A549 (cell line): Measurements from ENCODE around the gene KCTD11. TPM values are rescaled to one million over a fixed set of nuclear protein-coding genes. Genes with fewer than 3 reads are reported as not detected.

ENCODE experiments used
- ATAC-seq, 2 experiments: fragments of 200-7000 bp in 1 of 2; fragments of >200 bp in 1 of 2; cut with Nextera tagmentation in 1 of 2; cut with Tn5 transposase in 1 of 2; 3 replicates each; pipeline versions ENCODE4 v1.8.0 to v1.9.1; 2018 to 2020; ENCODE audit warnings: mild to moderate bottlenecking in 1 of 2, moderate library complexity in 1 of 2
- CTCF ChIA-PET: fragments of 300-600 bp; sonication (Branson Sonifier 250); formaldehyde crosslinking; extraction: SDS; loops from one replicate; lab custom pipeline; 2021; ENCODE audit warnings: antibody characterized with exemption, inconsistent platforms; lab: Yijun Ruan, JAX
- POLR2A ChIA-PET: fragments of 350-600 bp; formaldehyde crosslinking; extraction: SDS; loops from one replicate; lab custom pipeline; 2021; ENCODE audit warnings: antibody characterized with exemption, inconsistent platforms; lab: Yijun Ruan, JAX
- DNase-seq, 2 experiments: peaks; one replicate each; pipeline versions ENCODE4 v3.0.0 to v3.0.0-alpha.2; 2011 to 2016; ENCODE audit warnings: low read depth in 1 of 2, low spot score in 1 of 2
- FAIRE-seq: peaks from 2 replicates; lab custom pipeline; 2011; peaks lifted over from hg19 to GRCh38; lab: Jason Lieb, UNC
- H3K27ac ChIP-seq, 2 experiments: fragments of >200 bp; sonication (Bioruptor Twin); formaldehyde crosslinking; 3 replicates each; pipeline ENCODE4 v1.5.1; 2016 to 2017
- H3K4me1 ChIP-seq: fragments of >200 bp; sonication (Bioruptor Twin); formaldehyde crosslinking; 3 replicates; pipeline ENCODE4 v1.6.1; 2016
- H3K4me2 ChIP-seq: fragments of >200 bp; sonication (Bioruptor Twin); formaldehyde crosslinking; 3 replicates; pipeline ENCODE4 v1.6.1; 2016
- H3K4me3 ChIP-seq: fragments of >200 bp; sonication (Bioruptor Twin); formaldehyde crosslinking; 3 replicates; pipeline ENCODE4 v1.5.1; 2016
- H3K9me3 ChIP-seq: fragments of >200 bp; sonication (Bioruptor Twin); formaldehyde crosslinking; 3 replicates; pipeline ENCODE4 v1.6.1; 2016
- CHD2 ChIP-seq: fragments of 150-350 bp; IDR thresholded peaks from 2 replicates; pipeline ENCODE4 v1.6.1; 2014; ENCODE audit warnings: low read length; ENCODE audit not compliant: partially characterized antibody
- CHD4 ChIP-seq: fragments of 200-600 bp; sonication (generic); IDR thresholded peaks from 2 replicates; pipeline ENCODE4 v1.6.1; 2016; ENCODE audit warnings: antibody characterized with exemption, mild to moderate bottlenecking, borderline replicate concordance
- EHF ChIP-seq: fragments of 250-450 bp; sonication (Bioruptor Pico); IDR thresholded peaks from 2 replicates; pipeline ENCODE4 v1.5.0; 2020; ENCODE audit warnings: mild to moderate bottlenecking
- EHMT2 ChIP-seq: fragments of 200-600 bp; sonication (generic); IDR thresholded peaks from 2 replicates; pipeline ENCODE4 v1.6.1; 2016; ENCODE audit warnings: antibody characterized with exemption, low read depth, mild to moderate bottlenecking, moderate library complexity
- ESRRA ChIP-seq: fragments of 150-350 bp; IDR thresholded peaks from 2 replicates; pipeline ENCODE4 v1.6.1; 2014; ENCODE audit warnings: mild to moderate bottlenecking, low read length, borderline replicate concordance
- FOSL2 ChIP-seq, 2 experiments: fragments of 450-650 bp in 1 of 2; fragments of >200 bp in 1 of 2; sonication (Bioruptor Twin) in 1 of 2; formaldehyde crosslinking; IDR thresholded peaks; 2 replicates each; pipeline versions ENCODE4 v1.5.0 to v1.6.1; 2016 to 2020; ENCODE audit warnings: mild to moderate bottlenecking in 1 of 2, moderate library complexity in 1 of 2
- FOXS1 ChIP-seq: fragments of 250-450 bp; sonication (Bioruptor Pico); IDR thresholded peaks from 2 replicates; pipeline ENCODE4 v1.5.0; 2020; ENCODE audit warnings: mild to moderate bottlenecking, moderate library complexity
- GATA3 ChIP-seq: IDR thresholded peaks from 2 replicates; pipeline ENCODE4 v1.6.1; 2012; ENCODE audit warnings: borderline replicate concordance
- HDAC2 ChIP-seq: fragments of 200-600 bp; sonication (generic); IDR thresholded peaks from 2 replicates; pipeline ENCODE4 v1.6.1; 2016
- HOXB5 ChIP-seq: fragments of 250-450 bp; sonication (Bioruptor Pico); IDR thresholded peaks from 2 replicates; pipeline ENCODE4 v1.5.0; 2020; ENCODE audit warnings: mild to moderate bottlenecking, moderate library complexity
- JUNB ChIP-seq: fragments of >200 bp; sonication (Bioruptor Twin); formaldehyde crosslinking; IDR thresholded peaks from 2 replicates; pipeline ENCODE4 v1.6.1; 2016
- KDM1A ChIP-seq: fragments of 200-600 bp; sonication (generic); IDR thresholded peaks from 2 replicates; pipeline ENCODE4 v1.6.1; 2016; ENCODE audit warnings: low read depth, mild to moderate bottlenecking
- MAZ ChIP-seq: fragments of 150-350 bp; IDR thresholded peaks from 2 replicates; pipeline ENCODE4 v1.6.1; 2014; ENCODE audit warnings: antibody characterized with exemption, low read depth, low read length, borderline replicate concordance
- NR3C1 ChIP-seq: fragments of >200 bp; sonication (Bioruptor Twin); formaldehyde crosslinking; IDR thresholded peaks from 3 replicates; pipeline ENCODE4 v1.6.1; 2017
- PHF8 ChIP-seq: fragments of 200-600 bp; sonication (generic); IDR thresholded peaks from 2 replicates; pipeline ENCODE4 v1.6.1; 2016; ENCODE audit warnings: low read depth, mild to moderate bottlenecking, antibody characterized with exemption, moderate library complexity, borderline replicate concordance
- RAD21 ChIP-seq, 2 experiments: fragments of >200 bp in 1 of 2; sonication (Bioruptor Twin) in 1 of 2; formaldehyde crosslinking in 1 of 2; IDR thresholded peaks in 1 of 2; conservative IDR thresholded peaks in 1 of 2; 2 replicates in 1 of 2; 3 replicates in 1 of 2; pipeline ENCODE4 v1.6.1; 2012 to 2018; ENCODE audit warnings: inconsistent platforms in 1 of 2
- RNF2 ChIP-seq: fragments of 200-600 bp; sonication (generic); IDR thresholded peaks from 2 replicates; pipeline ENCODE4 v1.6.1; 2016; ENCODE audit warnings: low read depth, mild to moderate bottlenecking, antibody characterized with exemption, moderate library complexity, borderline replicate concordance
- SMC3 ChIP-seq: fragments of >200 bp; sonication (Bioruptor Twin); formaldehyde crosslinking; IDR thresholded peaks from 3 replicates; pipeline ENCODE4 v1.6.1; 2018; ENCODE audit warnings: inconsistent platforms
- SREBF2 ChIP-seq: fragments of 450-650 bp; IDR thresholded peaks from 2 replicates; pipeline ENCODE4 v1.6.1; 2014; ENCODE audit warnings: mild to moderate bottlenecking, moderate library complexity
- TFCP2L1 ChIP-seq: fragments of 250-450 bp; sonication (Bioruptor Pico); IDR thresholded peaks from 2 replicates; pipeline ENCODE4 v1.5.0; 2021; ENCODE audit warnings: mild to moderate bottlenecking
- TP53 ChIP-seq: fragments of 250-450 bp; sonication (Bioruptor Pico); IDR thresholded peaks from 2 replicates; pipeline ENCODE4 v1.5.0; 2021; ENCODE audit warnings: mild to moderate bottlenecking, moderate library complexity
- ZC3H11A ChIP-seq: fragments of 450-650 bp; IDR thresholded peaks from 2 replicates; pipeline ENCODE4 v1.6.1; 2014; ENCODE audit warnings: antibody characterized with exemption, mild to moderate bottlenecking
- ZNF302 ChIP-seq: fragments of 250-450 bp; sonication (Bioruptor Pico); IDR thresholded peaks from 2 replicates; pipeline ENCODE4 v1.9.0; 2021; ENCODE audit warnings: inconsistent platforms, mild to moderate bottlenecking, moderate library complexity
- WGBS: methylation state at CpG from one replicate; pipeline ENCODE4 v1.1.6; 2017; ENCODE audit errors: missing lambda C conversion rate; 5-methylcytosine and 5-hydroxymethylcytosine counted together
- polyA plus RNA-seq, 4 experiments: library from polyadenylated mRNA; depleted of rRNA in 3 of 4; stranded (reverse); fragments of >200 nt; fragmentation: RNase III in 1 of 4; extraction: RNeasy Plus Mini Kit Qiagen cat#74134 plus additional on column Dnase treatment in 1 of 4; gene quantifications; 2 replicates in 3 of 4; 3 replicates in 1 of 4; pipeline ENCODE4 v1.2.3, GENCODE V29; 2011 to 2017
- TF ChIP-seq, protein P1 (sequence below): fragments of 450-650 bp; IDR thresholded peaks from 2 replicates; pipeline ENCODE4 v1.6.1; 2014; ENCODE audit warnings: antibody characterized with exemption
- TF ChIP-seq, protein P2 (sequence below): IDR thresholded peaks from 2 replicates; pipeline ENCODE4 v1.6.1; 2012; ENCODE audit warnings: low read depth, borderline replicate concordance
- TF ChIP-seq, protein P3 (sequence below): fragments of >200 bp; sonication (Bioruptor Twin); formaldehyde crosslinking; IDR thresholded peaks from 2 replicates; pipeline ENCODE4 v1.6.1; 2016

Gene KCTD11
- polyA plus RNA-seq, 2 of the 4 experiments (the other 2 are of a cell fraction), result 6.1 to 10.3 TPM

DNA sequence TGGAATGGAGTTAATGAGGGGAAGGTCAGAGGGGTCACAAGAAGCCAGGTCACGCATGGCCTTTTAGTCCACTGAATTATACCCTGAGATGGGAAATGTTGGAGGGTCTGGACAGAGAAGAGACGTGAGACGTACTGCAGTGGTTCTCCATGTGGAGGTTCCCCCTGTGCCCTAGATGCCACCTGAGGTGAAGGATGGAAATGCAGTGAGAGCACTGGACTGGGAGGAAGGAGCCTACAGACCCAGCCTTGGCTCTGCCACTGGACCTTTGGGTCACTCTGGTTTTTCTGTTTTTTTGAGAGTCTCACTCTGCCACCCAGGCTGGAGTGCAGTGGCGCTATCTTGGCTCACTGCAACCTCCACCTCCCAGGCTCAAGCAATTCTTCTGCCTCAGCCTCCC, 44.2 kb downstream of the KCTD11 start:
- ChIA-PET POLR2A (interaction anchor here (2.9 kb wide), 1 partner anchor 7 kb away, joined by 26 read pairs; the partner anchor contains the start of gene TMEM256), CTCF (interaction anchor here (1.4 to 17.1 kb wide), 3 partner anchors 40 to 42 kb away, joined by 6 to 139 read pairs (median 34); partner anchors contain the start of genes KCTD11 and TMEM95)
- TF ChIP-seq CHD2 (no peak), MAZ (no peak), CHD4 (no peak), HDAC2 (no peak), ZC3H11A (no peak), GATA3 (no peak), FOXS1 (CRISPR knock-in tag) (no peak), SREBF2 (no peak), ZNF302 (CRISPR knock-in tag) (no peak), TFCP2L1 (no peak)
- TF ChIP-seq, protein P1, sequence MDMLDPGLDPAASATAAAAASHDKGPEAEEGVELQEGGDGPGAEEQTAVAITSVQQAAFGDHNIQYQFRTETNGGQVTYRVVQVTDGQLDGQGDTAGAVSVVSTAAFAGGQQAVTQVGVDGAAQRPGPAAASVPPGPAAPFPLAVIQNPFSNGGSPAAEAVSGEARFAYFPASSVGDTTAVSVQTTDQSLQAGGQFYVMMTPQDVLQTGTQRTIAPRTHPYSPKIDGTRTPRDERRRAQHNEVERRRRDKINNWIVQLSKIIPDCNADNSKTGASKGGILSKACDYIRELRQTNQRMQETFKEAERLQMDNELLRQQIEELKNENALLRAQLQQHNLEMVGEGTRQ, result no peak
- H3K4me2 ChIP-seq, result no peak overlapping the region
- DNase-seq, result no peak
- no peak for ATAC-seq
- peaks cover 20% of the 10 kb centered on the region; the same call in 1 of the 3 replicates for H3K4me1 ChIP-seq
- H3K9me3 ChIP-seq, result no peaks in the 10 kb centered on the region
- H3K27ac ChIP-seq, result no peak overlapping the region
- WGBS, result 97% methylated on average over 4 of the region's 4 CpGs
- FAIRE-seq, result no peak
- no peak overlapping the region for H3K4me3 ChIP-seq

DNA sequence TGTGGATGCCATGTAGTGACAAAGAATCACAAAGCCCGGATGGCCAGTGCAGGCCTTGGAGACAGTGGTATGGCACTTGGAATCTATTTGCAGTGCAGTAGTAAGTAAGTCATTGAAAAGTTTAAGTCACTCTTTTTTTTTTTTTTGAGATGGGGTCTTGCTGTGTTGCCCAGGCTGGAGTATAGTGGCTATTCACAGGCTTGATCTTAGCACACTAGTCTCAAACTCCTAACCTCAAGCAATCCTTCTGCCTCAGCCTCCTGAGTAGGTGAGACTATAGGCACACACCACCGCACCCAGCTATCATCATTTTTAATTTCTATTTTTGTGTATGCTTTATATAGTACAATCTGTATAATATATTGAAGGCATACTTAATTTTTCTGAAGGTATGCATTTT, 46.6 kb downstream of the KCTD11 start:
- CTCF ChIA-PET, result interaction anchor here (0.8 to 4.9 kb wide), 9 partner anchors 10 to 162 kb away, joined by 3 to 34 read pairs (median 6); partner anchors contain the start of gene TMEM95
- POLR2A ChIA-PET, result interaction anchor here (0.7 to 0.9 kb wide), 2 partner anchors 38 to 45 kb away, joined by 3 to 4 read pairs; no protein-coding TSS in a partner anchor
- no peak overlapping the region for H3K4me2 ChIP-seq
- TF ChIP-seq RNF2, result no peak
- no peak for TF ChIP-seq EHMT2
- TF ChIP-seq, protein P2, sequence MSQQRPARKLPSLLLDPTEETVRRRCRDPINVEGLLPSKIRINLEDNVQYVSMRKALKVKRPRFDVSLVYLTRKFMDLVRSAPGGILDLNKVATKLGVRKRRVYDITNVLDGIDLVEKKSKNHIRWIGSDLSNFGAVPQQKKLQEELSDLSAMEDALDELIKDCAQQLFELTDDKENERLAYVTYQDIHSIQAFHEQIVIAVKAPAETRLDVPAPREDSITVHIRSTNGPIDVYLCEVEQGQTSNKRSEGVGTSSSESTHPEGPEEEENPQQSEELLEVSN, result no peak
- no peak overlapping the region for H3K4me3 ChIP-seq
- DNase-seq (no peak), ATAC-seq (no peak), FAIRE-seq (no peak)
- peaks cover 24% of the 10 kb centered on the region for H3K4me1 ChIP-seq
- H3K9me3 ChIP-seq, result no peaks in the 10 kb centered on the region
- no peak overlapping the region for H3K27ac ChIP-seq
- WGBS, result 79% methylated on average over 2 of the region's 2 CpGs

DNA sequence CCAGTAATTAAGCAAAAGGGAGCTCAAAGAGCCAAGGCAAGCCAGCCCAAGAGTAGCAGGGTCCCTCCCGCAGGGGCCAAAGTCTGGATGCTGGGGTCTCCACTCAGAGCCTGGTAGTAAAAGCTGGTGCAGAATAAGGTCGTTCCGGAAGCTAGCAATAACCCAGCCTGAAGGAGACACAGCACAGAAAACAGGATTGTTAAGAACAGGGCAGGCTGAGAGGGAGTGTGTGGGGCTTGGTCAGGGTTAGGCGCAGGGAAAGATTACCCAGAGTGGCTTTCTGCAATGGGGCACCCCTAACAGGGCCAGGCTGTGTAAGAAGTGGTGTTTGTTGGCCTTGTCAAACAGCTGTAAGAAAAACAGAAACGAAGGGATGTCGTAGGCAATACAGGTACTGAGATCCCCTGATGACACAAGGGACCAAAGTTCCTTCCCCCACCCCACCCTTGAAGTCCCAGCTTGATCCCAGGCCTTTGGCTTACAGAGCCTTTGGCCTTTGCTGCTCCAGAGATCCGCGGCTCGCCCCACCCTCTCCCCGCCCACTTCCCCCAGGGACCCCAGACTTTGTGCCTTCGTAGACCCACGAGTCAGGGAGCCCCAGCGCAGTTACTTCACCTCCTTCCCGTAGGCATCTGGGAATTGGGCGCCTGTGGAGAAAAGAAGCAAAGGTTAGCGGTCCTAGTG, 51.2 kb downstream of the KCTD11 start:
- H3K4me2 ChIP-seq, result peak overlapping the region; percentile 78
- H3K4me1 ChIP-seq, result peaks cover 28% of the 10 kb centered on the region
- CTCF ChIA-PET, result interaction anchor here (0.5 to 3.4 kb wide), 19 partner anchors 8 to 1072 kb away, joined by 3 to 29 read pairs (median 3); partner anchors contain the start of genes PLSCR3, SAT2, SENP3 and SLC2A4
- H3K9me3 ChIP-seq, result no peaks in the 10 kb centered on the region
- FAIRE-seq, result peak; percentile 74
- ATAC-seq, result peak; percentile 15 to 27; a peak in 5 of 6 replicates
- TF ChIP-seq SMC3, result no peak
- TF ChIP-seq, protein P3, sequence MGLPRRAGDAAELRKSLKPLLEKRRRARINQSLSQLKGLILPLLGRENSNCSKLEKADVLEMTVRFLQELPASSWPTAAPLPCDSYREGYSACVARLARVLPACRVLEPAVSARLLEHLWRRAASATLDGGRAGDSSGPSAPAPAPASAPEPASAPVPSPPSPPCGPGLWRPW, result no peak
- no peak for TF ChIP-seq NR3C1
- TF ChIP-seq ZNF302 (CRISPR knock-in tag), result no peak
- TF ChIP-seq FOSL2 (IDR thresholded peaks at IDR 0.05), result no peak
- no peak for TF ChIP-seq FOSL2 (CRISPR knock-in tag; IDR thresholded peaks at IDR 0.05)
- TF ChIP-seq TFCP2L1, result no peak
- no peak for TF ChIP-seq TP53 (CRISPR knock-in tag)
- TF ChIP-seq, protein P1, result no peak
- TF ChIP-seq MAZ, result no peak
- no peak for TF ChIP-seq CHD4
- TF ChIP-seq PHF8, result no peak
- TF ChIP-seq EHF, result no peak
- TF ChIP-seq HOXB5 (CRISPR knock-in tag), result no peak
- no peak for TF ChIP-seq ZC3H11A
- no peak for TF ChIP-seq JUNB
- no peak for TF ChIP-seq KDM1A
- TF ChIP-seq RAD21 (conservative IDR thresholded peaks at IDR 0.05 in 1 of 2, IDR thresholded peaks at IDR 0.05 in 1 of 2), result no peak
- TF ChIP-seq ESRRA, result no peak
- DNase-seq, result peak in 1 of 2 experiments; percentile 38
- 20% methylated on average over 15 of the region's 16 CpGs for WGBS
- H3K4me3 ChIP-seq, result peak overlapping the region; percentile 88
- H3K27ac ChIP-seq, result peak overlapping the region; percentile 73 to 86
- POLR2A ChIA-PET, result interaction anchor here (0.6 to 2.4 kb wide), 19 partner anchors 8 to 617 kb away, joined by 3 to 26 read pairs (median 5); partner anchors contain the start of genes CHRNB1, KCTD11, MPDU1 and PLSCR3
